Lower leg skin (tissue), 3 donors: Measurements from ENCODE around the gene C12orf75.

ENCODE experiments used
- CTCF ChIP-seq, 3 donors: fragments of 450-650 bp; IDR thresholded peaks; one replicate each; pipeline ENCODE4 v1.5.1; 2016; ENCODE audit warnings: antibody characterized with exemption in 3 of 3, mild to moderate bottlenecking in 3 of 3, moderate library complexity in 2 of 3
- POLR2A ChIP-seq, 2 donors: fragments of 450-650 bp; IDR thresholded peaks; one replicate each; pipeline ENCODE4 v1.6.1; 2016 to 2017; ENCODE audit warnings: antibody characterized with exemption in 2 of 2, mild to moderate bottlenecking in 1 of 2, moderate library complexity in 1 of 2

DNA sequence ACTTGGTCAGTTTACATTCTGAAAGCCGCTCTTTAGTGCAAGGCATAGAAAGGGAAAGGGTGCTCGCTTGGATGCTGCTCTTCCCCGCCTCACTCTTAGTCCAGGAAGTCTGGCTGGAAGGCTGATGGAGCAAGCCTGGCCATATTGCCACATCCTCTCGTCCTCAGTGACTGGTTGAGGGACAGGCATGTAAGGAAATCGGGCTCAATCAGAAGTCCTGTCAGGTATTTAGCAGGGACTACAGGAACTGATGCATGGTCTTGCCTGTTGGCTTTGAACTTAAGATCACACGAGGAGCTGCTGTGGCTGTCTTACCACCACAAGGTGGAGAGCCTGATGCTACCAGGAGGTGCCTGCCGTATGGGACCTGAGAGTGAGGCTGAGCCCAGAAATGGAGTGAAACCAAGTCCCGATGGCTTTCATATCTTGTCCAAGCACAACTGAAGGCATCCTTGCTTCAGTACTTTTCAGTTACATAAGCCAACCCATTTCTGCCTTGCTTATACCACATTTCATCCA, 10.7 kb upstream of the C12orf75 start:
- TF ChIP-seq CTCF (IDR thresholded peaks at IDR 0.05) (no peak), POLR2A (IDR thresholded peaks at IDR 0.05) (no peak)
